Measurements from ENCODE around the gene INPP4B.

Gene INPP4B

GRCh38 chr4:142707401-142707800 is 138.7 kb downstream of the INPP4B start:
- peaks cover 26% of the 10 kb centered on the region for H3K36me3 ChIP-seq (ENCODE audit: insufficient read depth, low read length)
- H3K27me3 ChIP-seq (ENCODE audit: insufficient read depth, low read length, poor library complexity), result no peaks in the 10 kb centered on the region
- TF ChIP-seq EZH2 (IDR thresholded peaks at IDR 0.05; ENCODE audit: borderline replicate concordance, low read depth, low read length, severe bottlenecking) (no peak), CTCF (IDR thresholded peaks at IDR 0.05; ENCODE audit: borderline replicate concordance, extremely low read depth, low read length, poor library complexity, severe bottlenecking) (no peak)
- peak overlapping the region in 1 of 2 experiments; percentile 7; a peak in 1 of 4 replicates for H3K4me3 ChIP-seq (ENCODE audit: low read depth in 1 of 2, low read length in 2 of 2)
- ATAC-seq (ENCODE audit: insufficient read depth, low read depth) (peak; percentile 34), DNase-seq (peak; percentile 65)
- peaks cover 6% of the 10 kb centered on the region for H3K79me2 ChIP-seq (ENCODE audit: insufficient read depth, low read length)
- peak overlapping the region; percentile 93 for H3K27ac ChIP-seq (ENCODE audit: low read length)
- H3K9ac ChIP-seq (ENCODE audit: low read depth, low read length), result no peak overlapping the region
- no peaks in the 10 kb centered on the region for H4K20me1 ChIP-seq (ENCODE audit: insufficient read depth, low read length)
- H3K4me1 ChIP-seq (ENCODE audit: insufficient read depth, low read length), result peaks cover 62% of the 10 kb centered on the region
- no peak overlapping the region for H3K4me2 ChIP-seq (ENCODE audit: insufficient read depth, low read length)
- peaks cover 27% of the 10 kb centered on the region for H3K9me3 ChIP-seq (ENCODE audit: insufficient read depth, low read length, severe bottlenecking)
- no peak overlapping the region for H2AFZ ChIP-seq (ENCODE audit: low read depth, low read length)

- H3K36me3 ChIP-seq (ENCODE audit: insufficient read depth, low read length), result peaks cover 26% of the 10 kb centered on the region
- peaks cover 6% of the 10 kb centered on the region for H3K79me2 ChIP-seq (ENCODE audit: insufficient read depth, low read length)
- H3K27ac ChIP-seq (ENCODE audit: low read length), result peak overlapping the region; percentile 93
- H3K9ac ChIP-seq (ENCODE audit: low read depth, low read length), result no peak overlapping the region
- no peak for TF ChIP-seq CTCF (IDR thresholded peaks at IDR 0.05; ENCODE audit: borderline replicate concordance, extremely low read depth, low read length, poor library complexity, severe bottlenecking)
- TF ChIP-seq EZH2 (IDR thresholded peaks at IDR 0.05; ENCODE audit: borderline replicate concordance, low read depth, low read length, severe bottlenecking), result no peak
- no peak overlapping the region for H3K4me3 ChIP-seq (ENCODE audit: low read depth in 1 of 2, low read length in 2 of 2)
- no peaks in the 10 kb centered on the region for H4K20me1 ChIP-seq (ENCODE audit: insufficient read depth, low read length)
- H3K27me3 ChIP-seq (ENCODE audit: insufficient read depth, low read length, poor library complexity), result no peaks in the 10 kb centered on the region
- H3K4me2 ChIP-seq (ENCODE audit: insufficient read depth, low read length), result no peak overlapping the region
- H3K4me1 ChIP-seq (ENCODE audit: insufficient read depth, low read length), result peaks cover 72% of the 10 kb centered on the region
- no peak for ATAC-seq (ENCODE audit: insufficient read depth, low read depth)
- DNase-seq, result no peak
- H2AFZ ChIP-seq (ENCODE audit: low read depth, low read length), result no peak overlapping the region
- peaks cover 27% of the 10 kb centered on the region for H3K9me3 ChIP-seq (ENCODE audit: insufficient read depth, low read length, severe bottlenecking)
These were observed 139.7 kb downstream of the INPP4B start for GRCh38 chr4:142706381-142706780.

GRCh38 chr4:142705820-142706219 is 140.3 kb downstream of the INPP4B start:
- Histone ChIP-seq H2AFZ (ENCODE audit: low read depth, low read length) (no peak overlapping the region), H3K9me3 (ENCODE audit: insufficient read depth, low read length, severe bottlenecking) (peaks cover 27% of the 10 kb centered on the region), H3K4me1 (ENCODE audit: insufficient read depth, low read length) (peaks cover 78% of the 10 kb centered on the region), H4K20me1 (ENCODE audit: insufficient read depth, low read length) (no peaks in the 10 kb centered on the region), H3K36me3 (ENCODE audit: insufficient read depth, low read length) (peaks cover 26% of the 10 kb centered on the region), H3K27ac (ENCODE audit: low read length) (peak overlapping the region; percentile 93), H3K4me2 (ENCODE audit: insufficient read depth, low read length) (no peak overlapping the region), H3K27me3 (ENCODE audit: insufficient read depth, low read length, poor library complexity) (no peaks in the 10 kb centered on the region), H3K79me2 (ENCODE audit: insufficient read depth, low read length) (peaks cover 6% of the 10 kb centered on the region), H3K9ac (ENCODE audit: low read depth, low read length) (no peak overlapping the region), H3K4me3 (ENCODE audit: low read depth in 1 of 2, low read length in 2 of 2) (no peak overlapping the region)
- no peak for ATAC-seq (ENCODE audit: insufficient read depth, low read depth)
- DNase-seq, result no peak
- TF ChIP-seq EZH2 (IDR thresholded peaks at IDR 0.05; ENCODE audit: borderline replicate concordance, low read depth, low read length, severe bottlenecking) (no peak), CTCF (IDR thresholded peaks at IDR 0.05; ENCODE audit: borderline replicate concordance, extremely low read depth, low read length, poor library complexity, severe bottlenecking) (no peak)

Measured in DND-41 (cell line).